ENCODE measurements around the gene ALDH3B2.
"Not testable (repeated sequence)": the region's sequence is repeated elsewhere in the genome, so short reads cannot be mapped to it uniquely, and the experiment has no call there.

The ALDH3B2 gene

GRCh38 chr11:67620621-67621020, 53.8 kb downstream of the ALDH3B2 start:
- Histone ChIP-seq H3K27me3 (ENCODE audit: insufficient read depth, low read length) (peaks cover 46% of the 10 kb centered on the region), H3K9ac (ENCODE audit: low read depth, low read length) (peak overlapping the region; percentile 71), H3K4me3 (ENCODE audit: low read length) (peak overlapping the region; percentile 91), H3K4me1 (ENCODE audit: insufficient read depth, low read length) (peaks cover 11% of the 10 kb centered on the region; the same call in 1 of the 2 replicates)
- not testable (repeated sequence) for H3K9me3 ChIP-seq (ENCODE audit: insufficient read depth, low read depth, low read length); H3K36me3 ChIP-seq (ENCODE audit: insufficient read depth, low read depth, low read length); H3K27ac ChIP-seq (ENCODE audit: low read length)

DNA sequence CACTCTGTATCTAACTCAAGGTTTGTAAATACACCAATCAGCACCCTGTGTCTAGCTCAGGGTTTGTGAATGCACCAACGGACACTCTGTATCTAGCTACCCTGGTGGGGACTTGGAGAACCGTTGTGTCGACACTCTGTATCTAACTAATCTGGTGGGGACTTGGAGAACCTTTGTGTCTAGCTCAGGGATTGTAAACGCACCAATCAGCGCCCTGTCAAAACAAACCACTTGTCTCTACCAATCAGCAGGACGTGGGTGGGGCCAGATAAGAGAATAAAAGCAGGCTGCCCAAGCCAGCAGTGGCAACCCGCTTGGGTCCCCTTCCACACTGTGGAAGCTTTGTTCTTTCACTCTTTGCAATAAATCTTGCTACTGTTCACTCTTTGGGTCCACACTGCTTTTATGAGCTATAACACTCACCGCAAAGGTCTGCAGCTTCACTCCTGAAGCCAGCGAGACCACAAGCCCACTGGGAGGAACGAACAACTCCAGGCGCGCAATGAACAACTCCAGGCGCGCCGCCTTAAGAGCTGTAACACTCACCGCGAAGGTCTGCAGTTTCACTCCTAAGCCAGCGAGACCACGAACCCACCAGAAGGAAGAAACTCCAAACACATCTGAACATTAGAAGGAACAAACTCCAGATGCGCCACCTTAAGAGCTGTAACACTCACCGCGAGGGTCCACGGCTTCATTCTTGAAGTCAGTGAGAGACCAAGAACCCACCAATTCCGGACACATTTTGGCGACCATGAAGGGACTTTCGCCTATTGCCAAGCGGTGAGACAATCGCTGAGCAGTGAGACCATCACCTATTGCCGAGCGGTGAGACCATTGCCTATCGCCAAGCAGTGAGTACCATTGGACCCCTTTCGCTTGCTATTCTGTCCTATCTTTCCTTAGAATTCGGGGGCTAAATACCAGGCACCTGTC, 54.5 kb downstream of the ALDH3B2 start:
- not testable (repeated sequence) for H3K9me3 ChIP-seq (ENCODE audit: insufficient read depth, low read depth, low read length); H3K27ac ChIP-seq (ENCODE audit: low read length); H3K36me3 ChIP-seq (ENCODE audit: insufficient read depth, low read depth, low read length)
- Histone ChIP-seq H3K4me3 (ENCODE audit: low read length) (peak overlapping the region; percentile 91), H3K4me1 (ENCODE audit: insufficient read depth, low read length) (peaks cover 11% of the 10 kb centered on the region; the same call in 1 of the 2 replicates), H3K9ac (ENCODE audit: low read depth, low read length) (peak overlapping the region; percentile 71), H3K27me3 (ENCODE audit: insufficient read depth, low read length) (peaks cover 48% of the 10 kb centered on the region)

DNA sequence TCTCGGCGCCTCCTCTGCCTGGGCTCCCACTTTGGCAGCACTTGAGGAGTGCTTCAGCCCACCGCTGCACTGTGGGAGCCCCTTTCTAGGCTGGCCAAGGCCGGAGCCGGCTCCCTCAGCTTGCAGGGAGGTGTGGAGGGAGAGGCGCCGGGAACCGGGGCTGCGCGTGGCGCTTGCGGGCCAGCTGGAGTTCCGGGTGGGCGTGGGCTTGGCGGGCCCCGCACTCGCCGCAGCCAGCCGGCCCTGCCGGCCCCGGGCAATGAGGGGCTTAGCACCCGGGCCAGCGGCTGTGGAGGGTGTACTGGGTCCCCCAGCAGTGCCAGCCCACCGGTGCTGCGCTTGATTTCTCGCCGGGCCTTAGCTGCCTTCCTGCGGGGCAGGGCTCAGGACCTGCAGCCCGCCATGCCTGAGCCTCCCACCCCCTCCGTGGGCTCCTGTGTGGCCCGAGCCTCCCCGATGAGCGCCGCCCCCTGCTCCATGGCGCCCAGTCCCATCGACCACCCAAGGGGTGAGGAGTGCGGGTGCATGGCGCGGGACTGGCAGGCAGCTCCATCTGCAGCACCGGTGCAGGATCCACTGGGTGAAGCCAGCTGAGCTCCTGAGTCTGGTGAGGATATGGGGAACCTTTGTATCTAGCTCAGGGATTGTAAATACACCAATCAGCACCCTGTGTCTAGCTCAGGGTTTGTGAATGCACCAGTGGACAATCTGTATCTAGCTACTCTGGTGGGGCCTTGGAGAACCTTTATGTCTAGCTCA, 55.3 kb downstream of the ALDH3B2 start:
- H3K36me3 ChIP-seq (ENCODE audit: insufficient read depth, low read depth, low read length); H3K4me3 ChIP-seq (ENCODE audit: low read length); H3K9ac ChIP-seq (ENCODE audit: low read depth, low read length); H3K27ac ChIP-seq (ENCODE audit: low read length); H3K9me3 ChIP-seq (ENCODE audit: insufficient read depth, low read depth, low read length): not testable (repeated sequence)
- Histone ChIP-seq H3K4me1 (ENCODE audit: insufficient read depth, low read length) (peaks cover 11% of the 10 kb centered on the region; the same call in 1 of the 2 replicates), H3K27me3 (ENCODE audit: insufficient read depth, low read length) (peaks cover 48% of the 10 kb centered on the region)

- Histone ChIP-seq H3K4me3 (ENCODE audit: low read length) (peak overlapping the region; percentile 34; the same call in 1 of the 2 replicates), H3K27me3 (ENCODE audit: insufficient read depth, low read length) (peaks cover 48% of the 10 kb centered on the region), H3K9ac (ENCODE audit: low read depth, low read length) (no peak overlapping the region), H3K4me1 (ENCODE audit: insufficient read depth, low read length) (peaks cover 11% of the 10 kb centered on the region; the same call in 1 of the 2 replicates), H3K27ac (ENCODE audit: low read length) (no peak overlapping the region), H3K36me3 (ENCODE audit: insufficient read depth, low read depth, low read length) (no peaks in the 10 kb centered on the region), H3K9me3 (ENCODE audit: insufficient read depth, low read depth, low read length) (no peaks in the 10 kb centered on the region)
Measured at GRCh38 chr11:67617243-67617953, 57.0 kb downstream of the ALDH3B2 start.

DNA sequence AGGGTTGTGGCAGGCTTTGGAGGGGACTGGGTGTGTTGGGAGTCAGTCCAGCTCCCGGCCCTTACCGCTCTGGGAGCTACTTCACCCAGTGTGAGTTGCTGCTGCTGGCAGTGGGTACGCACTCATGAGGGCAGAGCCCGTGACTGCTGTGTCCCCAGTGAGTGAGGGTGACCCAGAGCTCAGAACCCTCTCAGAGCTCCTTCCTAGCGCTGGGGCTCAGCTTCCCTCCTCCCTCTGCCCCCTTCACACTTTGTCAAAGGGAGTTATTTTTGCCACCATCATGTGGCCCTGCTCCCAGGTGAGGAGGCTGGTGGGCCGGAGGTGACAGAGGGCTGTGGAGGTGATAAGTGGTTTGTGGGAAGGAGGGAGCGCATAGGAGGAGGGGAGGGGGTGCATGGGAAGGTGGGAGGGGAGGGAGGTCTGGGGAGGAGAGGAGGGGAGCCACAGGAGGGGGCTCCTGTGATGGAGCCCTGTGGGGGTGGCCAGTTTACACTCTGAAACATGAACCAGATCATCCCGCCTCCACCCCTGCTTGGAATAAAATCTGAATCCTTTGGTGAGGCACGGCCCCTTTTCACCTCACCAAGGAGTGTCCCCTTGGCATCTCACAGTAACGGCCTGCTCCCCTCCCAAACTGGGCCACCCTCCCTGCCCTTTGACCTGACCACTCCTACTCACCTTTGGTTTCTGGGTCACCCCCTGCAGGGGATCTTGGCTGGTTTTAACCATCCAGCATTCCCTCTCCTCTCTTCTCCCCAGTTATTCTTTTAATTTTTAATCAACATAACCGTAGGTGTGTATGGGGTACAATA, 57.8 kb downstream of the ALDH3B2 start:
- Histone ChIP-seq H3K27ac (ENCODE audit: low read length) (no peak overlapping the region), H3K4me3 (ENCODE audit: low read length) (peak overlapping the region; percentile 34; the same call in 1 of the 2 replicates), H3K9me3 (ENCODE audit: insufficient read depth, low read depth, low read length) (no peaks in the 10 kb centered on the region), H3K36me3 (ENCODE audit: insufficient read depth, low read depth, low read length) (no peaks in the 10 kb centered on the region), H3K27me3 (ENCODE audit: insufficient read depth, low read length) (peaks cover 48% of the 10 kb centered on the region), H3K4me1 (ENCODE audit: insufficient read depth, low read length) (peaks cover 11% of the 10 kb centered on the region; the same call in 1 of the 2 replicates), H3K9ac (ENCODE audit: low read depth, low read length) (no peak overlapping the region)

DNA sequence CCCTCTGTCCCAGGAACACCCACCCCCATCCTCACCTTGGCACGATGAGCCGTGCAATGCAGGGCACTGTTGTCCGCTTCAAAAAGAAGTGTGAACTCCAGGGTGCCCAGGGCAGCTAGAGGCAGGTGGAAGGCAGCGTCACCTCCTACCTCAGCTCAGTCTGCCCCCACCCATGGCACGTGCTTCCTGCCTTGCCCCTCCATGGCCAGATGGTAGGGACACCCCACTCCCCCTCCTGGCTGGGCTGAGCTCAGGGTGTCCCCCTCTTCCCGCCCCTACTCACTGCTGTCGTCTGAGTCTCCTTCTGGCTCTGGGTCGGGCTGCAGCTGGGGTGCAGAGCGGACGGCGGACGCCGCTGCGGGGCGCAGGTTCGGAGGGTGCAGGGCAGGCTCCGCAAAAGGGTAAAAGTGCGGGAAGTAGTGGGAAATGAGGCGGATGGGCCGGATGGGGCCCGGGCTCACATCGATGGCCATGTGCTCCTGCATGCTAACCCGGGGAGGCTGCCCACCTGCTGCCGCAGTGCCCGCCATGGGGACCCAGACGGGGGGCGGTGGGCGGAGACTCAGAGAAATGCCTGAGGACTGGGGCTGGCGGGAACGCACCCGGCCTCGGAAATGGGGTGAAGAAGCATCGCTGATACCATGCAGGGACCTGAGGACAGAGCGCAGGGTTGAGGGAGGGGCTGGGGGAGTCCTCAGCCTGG, 58.5 kb downstream of the ALDH3B2 start:
- peaks cover 11% of the 10 kb centered on the region; the same call in 1 of the 2 replicates for H3K4me1 ChIP-seq (ENCODE audit: insufficient read depth, low read length)
- no peak overlapping the region for H3K9ac ChIP-seq (ENCODE audit: low read depth, low read length)
- no peaks in the 10 kb centered on the region for H3K9me3 ChIP-seq (ENCODE audit: insufficient read depth, low read depth, low read length)
- H3K36me3 ChIP-seq (ENCODE audit: insufficient read depth, low read depth, low read length) = no peaks in the 10 kb centered on the region
- H3K4me3 ChIP-seq (ENCODE audit: low read length) = no peak overlapping the region; the same call in 1 of the 2 replicates
- H3K27ac ChIP-seq (ENCODE audit: low read length) = no peak overlapping the region
- peaks cover 48% of the 10 kb centered on the region for H3K27me3 ChIP-seq (ENCODE audit: insufficient read depth, low read length)

- Histone ChIP-seq H3K4me1 (ENCODE audit: insufficient read depth, low read length) (peaks cover 11% of the 10 kb centered on the region; the same call in 1 of the 2 replicates), H3K27ac (ENCODE audit: low read length) (no peak overlapping the region), H3K27me3 (ENCODE audit: insufficient read depth, low read length) (peaks cover 42% of the 10 kb centered on the region), H3K36me3 (ENCODE audit: insufficient read depth, low read depth, low read length) (no peaks in the 10 kb centered on the region), H3K4me3 (ENCODE audit: low read length) (no peak overlapping the region), H3K9me3 (ENCODE audit: insufficient read depth, low read depth, low read length) (no peaks in the 10 kb centered on the region), H3K9ac (ENCODE audit: low read depth, low read length) (no peak overlapping the region)
Measured at GRCh38 chr11:67614730-67615714, 59.4 kb downstream of the ALDH3B2 start.

GRCh38 chr11:67613960-67614715, 60.3 kb downstream of the ALDH3B2 start:
- Histone ChIP-seq H3K36me3 (ENCODE audit: insufficient read depth, low read depth, low read length) (peaks cover 7% of the 10 kb centered on the region), H3K27ac (ENCODE audit: low read length) (no peak overlapping the region), H3K27me3 (ENCODE audit: insufficient read depth, low read length) (peaks cover 33% of the 10 kb centered on the region), H3K4me3 (ENCODE audit: low read length) (peak overlapping the region; percentile 28; the same call in 1 of the 2 replicates), H3K9me3 (ENCODE audit: insufficient read depth, low read depth, low read length) (no peaks in the 10 kb centered on the region), H3K4me1 (ENCODE audit: insufficient read depth, low read length) (peaks cover 11% of the 10 kb centered on the region; the same call in 1 of the 2 replicates), H3K9ac (ENCODE audit: low read depth, low read length) (no peak overlapping the region)

DNA sequence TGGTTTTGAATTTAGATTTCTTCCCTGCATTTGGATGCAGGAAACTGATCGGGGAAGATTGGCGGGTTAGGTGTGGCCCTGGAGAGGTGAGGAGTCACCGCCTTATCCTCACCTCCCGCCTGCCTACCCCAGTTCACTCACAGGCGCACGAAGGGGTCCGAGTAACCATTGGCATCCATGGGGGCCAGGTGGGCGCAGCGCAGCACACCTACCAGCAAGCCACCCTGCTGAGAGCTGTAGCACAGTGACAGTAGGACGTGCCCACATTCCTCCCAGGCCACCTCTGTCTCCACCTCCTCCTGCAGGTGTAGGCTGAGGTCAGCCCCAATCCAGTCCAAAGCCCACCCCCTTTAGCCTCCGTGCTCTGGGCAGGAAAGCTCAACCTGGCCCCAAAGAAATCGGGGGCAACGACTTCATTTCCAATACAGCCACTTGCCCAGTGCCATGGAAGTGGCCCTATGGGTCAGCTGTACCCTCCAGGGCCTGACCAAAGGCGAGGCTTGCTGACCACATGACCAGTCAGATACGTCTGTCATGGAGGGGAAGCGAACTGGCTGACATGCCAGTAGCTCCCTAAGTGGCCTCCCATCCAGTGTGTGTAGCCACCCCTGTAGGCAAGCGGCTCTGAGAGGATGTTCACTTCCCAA, 61.0 kb downstream of the ALDH3B2 start:
- Histone ChIP-seq H3K36me3 (ENCODE audit: insufficient read depth, low read depth, low read length) (peaks cover 14% of the 10 kb centered on the region), H3K9ac (ENCODE audit: low read depth, low read length) (no peak overlapping the region)

More for the DNA sequence above, 61.0 kb downstream of the ALDH3B2 start:
- no peak overlapping the region for H3K27ac ChIP-seq (ENCODE audit: low read length)
- peaks cover 11% of the 10 kb centered on the region; the same call in 1 of the 2 replicates for H3K4me1 ChIP-seq (ENCODE audit: insufficient read depth, low read length)
- no peaks in the 10 kb centered on the region for H3K9me3 ChIP-seq (ENCODE audit: insufficient read depth, low read depth, low read length)
- peaks cover 29% of the 10 kb centered on the region for H3K27me3 ChIP-seq (ENCODE audit: insufficient read depth, low read length)
- H3K4me3 ChIP-seq (ENCODE audit: low read length) = peak overlapping the region; percentile 28; the same call in 1 of the 2 replicates
